ENCODE measurements around the gene TUSC2. TPM values are rescaled to one million over a fixed set of nuclear protein-coding genes. Genes with fewer than 3 reads are reported as not detected.

TUSC2 gene
- total and polyA plus RNA-seq, 9 of the 15 experiments (the other 6 are each of a cell fraction or from before 2014, with no cell fraction given): 2.8 to 67.5 (median 25.8) TPM

DNA sequence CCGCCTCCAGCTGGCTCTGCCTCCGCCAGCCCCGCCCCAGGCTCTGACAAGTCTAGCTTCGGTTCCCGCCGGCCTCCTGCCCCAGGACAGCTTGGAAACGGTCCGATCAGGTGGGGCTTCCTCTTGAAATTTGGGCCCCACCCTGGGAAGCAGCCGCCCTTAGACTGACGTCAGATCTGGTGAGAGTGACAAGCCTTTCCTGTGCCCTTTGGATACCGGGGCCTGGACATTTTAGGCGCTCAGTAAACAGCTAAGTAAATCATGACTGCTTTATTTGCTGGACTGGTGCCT lies 28.4 kb downstream of the TUSC2 start (continued):
- TF ChIP-seq, protein P1, sequence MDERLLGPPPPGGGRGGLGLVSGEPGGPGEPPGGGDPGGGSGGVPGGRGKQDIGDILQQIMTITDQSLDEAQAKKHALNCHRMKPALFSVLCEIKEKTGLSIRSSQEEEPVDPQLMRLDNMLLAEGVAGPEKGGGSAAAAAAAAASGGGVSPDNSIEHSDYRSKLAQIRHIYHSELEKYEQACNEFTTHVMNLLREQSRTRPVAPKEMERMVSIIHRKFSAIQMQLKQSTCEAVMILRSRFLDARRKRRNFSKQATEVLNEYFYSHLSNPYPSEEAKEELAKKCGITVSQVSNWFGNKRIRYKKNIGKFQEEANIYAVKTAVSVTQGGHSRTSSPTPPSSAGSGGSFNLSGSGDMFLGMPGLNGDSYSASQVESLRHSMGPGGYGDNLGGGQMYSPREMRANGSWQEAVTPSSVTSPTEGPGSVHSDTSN (CRISPR knock-in tag; IDR thresholded peaks at IDR 0.05; ENCODE audit: low read depth): no peak
- TF ChIP-seq, protein P1 (tag; conservative IDR thresholded peaks at IDR 0.05; ENCODE audit: low read depth): peak; percentile 57
- TF ChIP-seq, protein P2, sequence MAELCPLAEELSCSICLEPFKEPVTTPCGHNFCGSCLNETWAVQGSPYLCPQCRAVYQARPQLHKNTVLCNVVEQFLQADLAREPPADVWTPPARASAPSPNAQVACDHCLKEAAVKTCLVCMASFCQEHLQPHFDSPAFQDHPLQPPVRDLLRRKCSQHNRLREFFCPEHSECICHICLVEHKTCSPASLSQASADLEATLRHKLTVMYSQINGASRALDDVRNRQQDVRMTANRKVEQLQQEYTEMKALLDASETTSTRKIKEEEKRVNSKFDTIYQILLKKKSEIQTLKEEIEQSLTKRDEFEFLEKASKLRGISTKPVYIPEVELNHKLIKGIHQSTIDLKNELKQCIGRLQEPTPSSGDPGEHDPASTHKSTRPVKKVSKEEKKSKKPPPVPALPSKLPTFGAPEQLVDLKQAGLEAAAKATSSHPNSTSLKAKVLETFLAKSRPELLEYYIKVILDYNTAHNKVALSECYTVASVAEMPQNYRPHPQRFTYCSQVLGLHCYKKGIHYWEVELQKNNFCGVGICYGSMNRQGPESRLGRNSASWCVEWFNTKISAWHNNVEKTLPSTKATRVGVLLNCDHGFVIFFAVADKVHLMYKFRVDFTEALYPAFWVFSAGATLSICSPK (IDR thresholded peaks at IDR 0.05; ENCODE audit: borderline replicate concordance): no peak
- TF ChIP-seq, protein P3, sequence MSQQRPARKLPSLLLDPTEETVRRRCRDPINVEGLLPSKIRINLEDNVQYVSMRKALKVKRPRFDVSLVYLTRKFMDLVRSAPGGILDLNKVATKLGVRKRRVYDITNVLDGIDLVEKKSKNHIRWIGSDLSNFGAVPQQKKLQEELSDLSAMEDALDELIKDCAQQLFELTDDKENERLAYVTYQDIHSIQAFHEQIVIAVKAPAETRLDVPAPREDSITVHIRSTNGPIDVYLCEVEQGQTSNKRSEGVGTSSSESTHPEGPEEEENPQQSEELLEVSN (IDR thresholded peaks at IDR 0.05; ENCODE audit: borderline replicate concordance in 1 of 2, extremely low read depth in 1 of 2, insufficient read depth in 1 of 2, insufficient read length in 1 of 2, low read depth in 1 of 2, low read length in 1 of 2, poor library complexity in 1 of 2, severe bottlenecking in 1 of 2): peak in 1 of 2 experiments; percentile 49
- TF ChIP-seq, protein P4, sequence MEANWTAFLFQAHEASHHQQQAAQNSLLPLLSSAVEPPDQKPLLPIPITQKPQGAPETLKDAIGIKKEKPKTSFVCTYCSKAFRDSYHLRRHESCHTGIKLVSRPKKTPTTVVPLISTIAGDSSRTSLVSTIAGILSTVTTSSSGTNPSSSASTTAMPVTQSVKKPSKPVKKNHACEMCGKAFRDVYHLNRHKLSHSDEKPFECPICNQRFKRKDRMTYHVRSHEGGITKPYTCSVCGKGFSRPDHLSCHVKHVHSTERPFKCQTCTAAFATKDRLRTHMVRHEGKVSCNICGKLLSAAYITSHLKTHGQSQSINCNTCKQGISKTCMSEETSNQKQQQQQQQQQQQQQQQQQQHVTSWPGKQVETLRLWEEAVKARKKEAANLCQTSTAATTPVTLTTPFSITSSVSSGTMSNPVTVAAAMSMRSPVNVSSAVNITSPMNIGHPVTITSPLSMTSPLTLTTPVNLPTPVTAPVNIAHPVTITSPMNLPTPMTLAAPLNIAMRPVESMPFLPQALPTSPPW (CRISPR knock-in tag; IDR thresholded peaks at IDR 0.05): no peak
- no peak for TF ChIP-seq BRCA1 (IDR thresholded peaks at IDR 0.05)
- TF ChIP-seq BRCA1 (CRISPR knock-in tag; IDR thresholded peaks at IDR 0.05): no peak
- no peak for TF ChIP-seq BCL6 (CRISPR knock-in tag; IDR thresholded peaks at IDR 0.05)
- TF ChIP-seq SIN3B (IDR thresholded peaks at IDR 0.05; ENCODE audit: low read depth): no peak
- TF ChIP-seq, protein P5, sequence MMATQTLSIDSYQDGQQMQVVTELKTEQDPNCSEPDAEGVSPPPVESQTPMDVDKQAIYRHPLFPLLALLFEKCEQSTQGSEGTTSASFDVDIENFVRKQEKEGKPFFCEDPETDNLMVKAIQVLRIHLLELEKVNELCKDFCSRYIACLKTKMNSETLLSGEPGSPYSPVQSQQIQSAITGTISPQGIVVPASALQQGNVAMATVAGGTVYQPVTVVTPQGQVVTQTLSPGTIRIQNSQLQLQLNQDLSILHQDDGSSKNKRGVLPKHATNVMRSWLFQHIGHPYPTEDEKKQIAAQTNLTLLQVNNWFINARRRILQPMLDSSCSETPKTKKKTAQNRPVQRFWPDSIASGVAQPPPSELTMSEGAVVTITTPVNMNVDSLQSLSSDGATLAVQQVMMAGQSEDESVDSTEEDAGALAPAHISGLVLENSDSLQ (IDR thresholded peaks at IDR 0.05): peak; percentile 93
- TF ChIP-seq MECOM (CRISPR knock-in tag; IDR thresholded peaks at IDR 0.05): no peak
- no peak for TF ChIP-seq PHB (CRISPR knock-in tag; IDR thresholded peaks at IDR 0.05)
- TF ChIP-seq MYC (IDR thresholded peaks at IDR 0.05; ENCODE audit: low read depth, low read length): 0 out of 2 replicates have a peak, but pooled peaks have one; percentile 5
- TF ChIP-seq MYC (CRISPR knock-in tag; IDR thresholded peaks at IDR 0.05; ENCODE audit: borderline replicate concordance, low read depth): no peak
- TF ChIP-seq, protein P6, sequence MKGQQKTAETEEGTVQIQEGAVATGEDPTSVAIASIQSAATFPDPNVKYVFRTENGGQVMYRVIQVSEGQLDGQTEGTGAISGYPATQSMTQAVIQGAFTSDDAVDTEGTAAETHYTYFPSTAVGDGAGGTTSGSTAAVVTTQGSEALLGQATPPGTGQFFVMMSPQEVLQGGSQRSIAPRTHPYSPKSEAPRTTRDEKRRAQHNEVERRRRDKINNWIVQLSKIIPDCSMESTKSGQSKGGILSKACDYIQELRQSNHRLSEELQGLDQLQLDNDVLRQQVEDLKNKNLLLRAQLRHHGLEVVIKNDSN (CRISPR knock-in tag; IDR thresholded peaks at IDR 0.05): peak; percentile 49; the same call in 1 of the 2 replicates
- no peak for TF ChIP-seq NONO (IDR thresholded peaks at IDR 0.05; ENCODE audit: low read depth in 2 of 2, low read length in 1 of 2)
- TF ChIP-seq GABPA (tag; conservative IDR thresholded peaks at IDR 0.05; ENCODE audit: low read depth): peak; percentile 34
- TF ChIP-seq EP400 (IDR thresholded peaks at IDR 0.05): peak; percentile 5; the same call in 1 of the 2 replicates
- no peak for TF ChIP-seq U2AF1 (optimal IDR thresholded peaks at IDR 0.05; ENCODE audit: low read depth, low read length)
- TF ChIP-seq KAT7 (CRISPR knock-in tag; IDR thresholded peaks at IDR 0.05; ENCODE audit: borderline replicate concordance): 0 out of 2 replicates have a peak, but pooled peaks have one; percentile 3
- 0 out of 2 replicates have a peak, but pooled peaks have one; percentile 22 for TF ChIP-seq RNF2 (IDR thresholded peaks at IDR 0.05)
